Measurements from ENCODE around the gene CTTNBP2. TPM values are rescaled to one million over a fixed set of nuclear protein-coding genes. Genes with fewer than 3 reads are reported as not detected.

Gene CTTNBP2
- polyA plus RNA-seq, 1 of the 3 experiments (the other 2 are of a cell fraction): not detected

- POLR2A ChIA-PET: no interaction called here
- H2AFZ ChIP-seq (ENCODE audit: low read depth): 0 out of 2 replicates have a peak overlapping the region, but pooled peaks have one; percentile 21
- H3K9ac ChIP-seq: no peak overlapping the region
- 12% methylated on average over 6 of the region's 6 CpGs for WGBS (ENCODE audit: low lambda C conversion rate)
- no peaks in the 10 kb centered on the region for H3K36me3 ChIP-seq (replicated peaks in 1 of 2; ENCODE audit: control insufficient read depth in 1 of 2, insufficient read depth in 2 of 2, low read length in 1 of 2)
- H3K27me3 ChIP-seq (ENCODE audit: insufficient read depth): peaks cover 29% of the 10 kb centered on the region; the same call in 1 of the 2 replicates
- H3K79me2 ChIP-seq (ENCODE audit: insufficient read depth): no peaks in the 10 kb centered on the region
- peaks cover 4% of the 10 kb centered on the region for H3F3A ChIP-seq (replicated peaks; ENCODE audit: insufficient read depth)
- H3K4me2 ChIP-seq: no peak overlapping the region
- H3K9me2 ChIP-seq: no peaks in the 10 kb centered on the region
- H3K4me1 ChIP-seq (ENCODE audit: control insufficient read depth in 1 of 2, insufficient read depth in 2 of 2, low read depth in 1 of 2, low read length in 1 of 2): no peaks in the 10 kb centered on the region
- DNase-seq: no peak
- CTCF ChIA-PET: interaction anchor here (1.0 to 1.6 kb wide), 2 partner anchors 29 to 260 kb away, joined by 3 to 4 read pairs; no protein-coding TSS in a partner anchor
- H3K9me3 ChIP-seq: no peaks in the 10 kb centered on the region
- H3K27ac ChIP-seq (ENCODE audit: low read depth in 2 of 2, low read length in 1 of 2): no peak overlapping the region
- TF ChIP-seq NFIC (IDR thresholded peaks at IDR 0.05; ENCODE audit: borderline replicate concordance): no peak
- no peak for TF ChIP-seq MEF2A (IDR thresholded peaks at IDR 0.05; ENCODE audit: borderline replicate concordance, low read depth)
- no peak for TF ChIP-seq TCF12 (IDR thresholded peaks at IDR 0.05)
- no peak for TF ChIP-seq ZBTB33 (IDR thresholded peaks at IDR 0.05; ENCODE audit: borderline replicate concordance, low read depth)
- no peak for TF ChIP-seq ELF1 (IDR thresholded peaks at IDR 0.05)
- no peak for TF ChIP-seq PBX3 (IDR thresholded peaks at IDR 0.05)
- no peak for TF ChIP-seq GATA2 (CRISPR knock-in tag; IDR thresholded peaks at IDR 0.05)
- TF ChIP-seq EP300 (IDR thresholded peaks at IDR 0.05; ENCODE audit: borderline replicate concordance in 1 of 2, low read depth in 1 of 2, low read length in 1 of 2): no peak
- H3K4me3 ChIP-seq (ENCODE audit: low read depth in 2 of 2, low read length in 1 of 2): no peak overlapping the region
- peaks cover 3% of the 10 kb centered on the region; the same call in 1 of the 2 replicates for H4K20me1 ChIP-seq (ENCODE audit: insufficient read depth)
These were observed 155.0 kb downstream of the CTTNBP2 start for GRCh38 chr7:117718116-117718835.

- Histone ChIP-seq H3K4me2 (no peak overlapping the region), H3K9me2 (no peaks in the 10 kb centered on the region), H3K4me3 (ENCODE audit: low read depth in 2 of 2, low read length in 1 of 2) (no peak overlapping the region), H3F3A (replicated peaks; ENCODE audit: insufficient read depth) (peaks cover 4% of the 10 kb centered on the region), H3K9me3 (no peaks in the 10 kb centered on the region), H4K20me1 (ENCODE audit: insufficient read depth) (peaks cover 3% of the 10 kb centered on the region; the same call in 1 of the 2 replicates), H3K79me2 (ENCODE audit: insufficient read depth) (no peaks in the 10 kb centered on the region), H3K36me3 (replicated peaks in 1 of 2; ENCODE audit: control insufficient read depth in 1 of 2, insufficient read depth in 2 of 2, low read length in 1 of 2) (no peaks in the 10 kb centered on the region), H3K27ac (ENCODE audit: low read depth in 2 of 2, low read length in 1 of 2) (no peak overlapping the region), H3K9ac (no peak overlapping the region), H3K4me1 (ENCODE audit: control insufficient read depth in 1 of 2, insufficient read depth in 2 of 2, low read depth in 1 of 2, low read length in 1 of 2) (no peaks in the 10 kb centered on the region), H3K27me3 (ENCODE audit: insufficient read depth) (peaks cover 29% of the 10 kb centered on the region; the same call in 1 of the 2 replicates), H2AFZ (ENCODE audit: low read depth) (no peak overlapping the region)
- no peak for DNase-seq
- CTCF ChIA-PET: no interaction called here
- TF ChIP-seq POLR2AphosphoS5 (IDR thresholded peaks at IDR 0.05; ENCODE audit: low read depth, low read length): no peak
- no peak for TF ChIP-seq EZH2phosphoT487 (IDR thresholded peaks at IDR 0.05; ENCODE audit: borderline replicate concordance, low read depth)
- no peak for TF ChIP-seq FOXJ3 (CRISPR knock-in tag; IDR thresholded peaks at IDR 0.05)
- TF ChIP-seq CHD2 (IDR thresholded peaks at IDR 0.05; ENCODE audit: low read length, partially characterized antibody): no peak
- TF ChIP-seq JUND (IDR thresholded peaks at IDR 0.05): no peak
- TF ChIP-seq PBX3 (IDR thresholded peaks at IDR 0.05): no peak
- TF ChIP-seq YY1 (IDR thresholded peaks at IDR 0.05; ENCODE audit: low read depth): no peak
- TF ChIP-seq USF1 (IDR thresholded peaks at IDR 0.05; ENCODE audit: borderline replicate concordance, low read depth): no peak
- POLR2A ChIA-PET: no interaction called here
- 8% methylated on average over 2 of the region's 2 CpGs for WGBS (ENCODE audit: low lambda C conversion rate)
These were observed 155.9 kb downstream of the CTTNBP2 start for GRCh38 chr7:117717357-117717756.
